Uterus (tissue), 4 donors: ENCODE results near the gene JAZF1. TPM values are rescaled to one million over a fixed set of nuclear protein-coding genes. Genes with fewer than 3 reads are reported as not detected.

Experiments
- DNase-seq, 2 donors: peaks; one replicate each; pipeline ENCODE4 v3.0.0-alpha.2; 2019 to 2020
- H3K27ac ChIP-seq, 2 donors: fragments of 200-600 bp; sonication (generic); 1 replicate in 1 of 2; 2 replicates in 1 of 2; pipeline ENCODE4 v1.5.1; 2016 to 2018
- H3K27me3 ChIP-seq, 2 donors: fragments of 200-600 bp; sonication (generic); one replicate each; pipeline ENCODE4 v1.5.1; 2018 to 2019; ENCODE audit warnings: control low read depth in 1 of 2
- H3K36me3 ChIP-seq, 2 donors: fragments of 200-600 bp; sonication (generic); one replicate each; pipeline ENCODE4 v1.5.1; 2019; ENCODE audit warnings: control low read depth in 1 of 2
- H3K4me1 ChIP-seq, 2 donors: fragments of 200-600 bp; sonication (generic); one replicate each; pipeline ENCODE4 v1.5.1; 2018 to 2019; ENCODE audit warnings: control low read depth in 1 of 2
- H3K4me3 ChIP-seq, 2 donors: fragments of 200-600 bp; sonication (generic); 1 replicate in 1 of 2; 2 replicates in 1 of 2; pipeline ENCODE4 v1.5.1; 2018 to 2019; ENCODE audit warnings: mild to moderate bottlenecking in 1 of 2
- H3K9me3 ChIP-seq, 2 donors: fragments of 200-600 bp; sonication (generic); one replicate each; pipeline ENCODE4 v1.5.1; 2019; ENCODE audit warnings: control low read depth in 1 of 2
- CTCF ChIP-seq, 4 experiments: fragments of 200-600 bp in 2 of 4; fragments of 450-650 bp in 2 of 4; sonication (generic) in 2 of 4; IDR thresholded peaks; one replicate each; pipeline ENCODE4 v1.5.1; 2016 to 2019; ENCODE audit warnings: antibody characterized with exemption in 4 of 4, mild to moderate bottlenecking in 2 of 4, moderate library complexity in 1 of 4
- POLR2A ChIP-seq, 2 donors: fragments of 450-650 bp; IDR thresholded peaks; one replicate each; pipeline ENCODE4 v1.6.1; 2016; ENCODE audit warnings: antibody characterized with exemption in 2 of 2, mild to moderate bottlenecking in 1 of 2, moderate library complexity in 1 of 2
- intact Hi-C: fragments of 100-400 bp; cut with DNase I; formaldehyde crosslinking; loops from one replicate; pipeline ENCODE4 v1.15.1; 2023; ENCODE audit warnings: low total_unique reads
- total RNA-seq, 4 donors: library from RNA; depleted of rRNA in 3 of 4; stranded (reverse); fragments of >200 nt in 3 of 4; gene quantifications; one replicate each; pipeline versions ENCODE4 v1.1.0 to v1.2.4, GENCODE V29; 2014 to 2023
- donor health status: DM: yes; HTN: yes; CAD: no.

The JAZF1 gene
- total RNA-seq, 4 donors from 2014 or later, result 27.6 to 58.5 (median 34.4) TPM

GRCh38 chr7:28126410-28127041 is 54.1 kb downstream of the JAZF1 start:
- intact Hi-C loops, result no loop called here
- H3K27ac ChIP-seq, result peak overlapping the region; percentile 56 to 60
- TF ChIP-seq POLR2A (IDR thresholded peaks at IDR 0.05) (no peak), CTCF (IDR thresholded peaks at IDR 0.05) (no peak)
- no peaks in the 10 kb centered on the region for H3K9me3 ChIP-seq
- H3K4me3 ChIP-seq, result no peak overlapping the region
- no peaks in the 10 kb centered on the region for H3K27me3 ChIP-seq
- DNase-seq, result peak; percentile 57 to 60
- H3K4me1 ChIP-seq, result peaks cover 6 to 7% of the 10 kb centered on the region in 2 donors
- H3K36me3 ChIP-seq, result no peaks in the 10 kb centered on the region

GRCh38 chr7:28125431-28126409 is 54.9 kb downstream of the JAZF1 start:
- peak overlapping the region; percentile 56 to 60 for H3K27ac ChIP-seq
- H3K9me3 ChIP-seq, result no peaks in the 10 kb centered on the region
- H3K4me1 ChIP-seq, result peaks cover 6 to 7% of the 10 kb centered on the region in 2 donors
- peak in 1 of 2 donors; percentile 44 for DNase-seq
- no peak overlapping the region for H3K4me3 ChIP-seq
- no peaks in the 10 kb centered on the region for H3K36me3 ChIP-seq
- TF ChIP-seq CTCF (IDR thresholded peaks at IDR 0.05) (no peak), POLR2A (IDR thresholded peaks at IDR 0.05) (no peak)
- intact Hi-C loops, result no loop called here
- H3K27me3 ChIP-seq, result no peaks in the 10 kb centered on the region

- Histone ChIP-seq H3K4me1 (peaks cover 3 to 7% of the 10 kb centered on the region in 2 donors), H3K36me3 (no peaks in the 10 kb centered on the region), H3K4me3 (no peak overlapping the region), H3K9me3 (no peaks in the 10 kb centered on the region), H3K27ac (no peak overlapping the region), H3K27me3 (no peaks in the 10 kb centered on the region)
- intact Hi-C loops, result no loop called here
- TF ChIP-seq CTCF (IDR thresholded peaks at IDR 0.05) (no peak), POLR2A (IDR thresholded peaks at IDR 0.05) (no peak)
- no peak for DNase-seq
Observed at GRCh38 chr7:28124413-28124812, 56.2 kb downstream of the JAZF1 start.

GRCh38 chr7:28123752-28124151 is 56.8 kb downstream of the JAZF1 start:
- intact Hi-C loops, result no loop called here
- Histone ChIP-seq H3K27ac (no peak overlapping the region), H3K27me3 (no peaks in the 10 kb centered on the region), H3K4me3 (no peak overlapping the region), H3K9me3 (no peaks in the 10 kb centered on the region), H3K4me1 (peaks cover 3 to 7% of the 10 kb centered on the region in 2 donors), H3K36me3 (no peaks in the 10 kb centered on the region)
- DNase-seq, result no peak
- no peak for TF ChIP-seq POLR2A (IDR thresholded peaks at IDR 0.05)
- no peak for TF ChIP-seq CTCF (IDR thresholded peaks at IDR 0.05)

- Histone ChIP-seq H3K27me3 (no peaks in the 10 kb centered on the region), H3K4me1 (peaks cover 3 to 7% of the 10 kb centered on the region in 2 donors), H3K27ac (peak overlapping the region in 1 of 2 donors; percentile 51), H3K4me3 (no peak overlapping the region), H3K36me3 (no peaks in the 10 kb centered on the region), H3K9me3 (no peaks in the 10 kb centered on the region)
- TF ChIP-seq POLR2A (IDR thresholded peaks at IDR 0.05) (no peak), CTCF (IDR thresholded peaks at IDR 0.05) (no peak)
- intact Hi-C loops, result no loop called here
- DNase-seq, result no peak
Observed at GRCh38 chr7:28121496-28121895, 59.1 kb downstream of the JAZF1 start.
